ENCODE results near the gene GRAMD1B. TPM values are rescaled to one million over a fixed set of nuclear protein-coding genes. Genes with fewer than 3 reads are reported as not detected.

Gene GRAMD1B
- total RNA-seq, 4 donors from 2014 or later, result 2.2 to 4.0 (median 3.5) TPM

- H3K27me3 ChIP-seq, result peaks cover 0 to 34% (median 2%) of the 10 kb centered on the region in 4 donors
- H3K27ac ChIP-seq (replicated peaks in 1 of 4), result no peak overlapping the region
- intact Hi-C loops (cut with DNase I), result loop anchor here (5.0 kb wide), 1 partner anchor 64 kb away; no protein-coding TSS in a partner anchor
- no peak for DNase-seq (ENCODE audit: extremely low spot score)
- no peaks in the 10 kb centered on the region for H3K36me3 ChIP-seq
- peaks cover 0 to 18% (median 11%) of the 10 kb centered on the region in 4 donors for H3K4me1 ChIP-seq
- H3K4me3 ChIP-seq, result no peak overlapping the region
- no peaks in the 10 kb centered on the region for H3K9me3 ChIP-seq
- 16% methylated on average over 3 of the region's 3 CpGs for WGBS
- TF ChIP-seq POLR2A (IDR thresholded peaks at IDR 0.05; ENCODE audit: low read depth) (no peak), EP300 (IDR thresholded peaks at IDR 0.05) (no peak), POLR2AphosphoS5 (IDR thresholded peaks at IDR 0.05) (no peak), CTCF (IDR thresholded peaks at IDR 0.05) (no peak)
Observed at GRCh38 chr11:123576501-123576900, 146.4 kb downstream of the GRAMD1B start.

- DNase-seq (ENCODE audit: extremely low spot score), result no peak
- Histone ChIP-seq H3K27ac (replicated peaks in 1 of 4) (no peak overlapping the region), H3K36me3 (no peaks in the 10 kb centered on the region), H3K4me3 (no peak overlapping the region), H3K4me1 (peaks cover 0 to 18% (median 11%) of the 10 kb centered on the region in 4 donors), H3K9me3 (no peaks in the 10 kb centered on the region), H3K27me3 (peaks cover 0 to 36% (median 2%) of the 10 kb centered on the region in 4 donors)
- intact Hi-C loops (cut with DNase I), result loop anchor here (5.0 kb wide), 1 partner anchor 65 kb away; no protein-coding TSS in a partner anchor
- 54% methylated on average over 36 of the region's 37 CpGs for WGBS
- TF ChIP-seq CTCF (IDR thresholded peaks at IDR 0.05) (peak; percentile 78 to 93 (median 86)), POLR2AphosphoS5 (IDR thresholded peaks at IDR 0.05) (no peak), EP300 (IDR thresholded peaks at IDR 0.05) (no peak), POLR2A (IDR thresholded peaks at IDR 0.05; ENCODE audit: low read depth) (no peak)
Observed at GRCh38 chr11:123577081-123577598, 147.1 kb downstream of the GRAMD1B start.

GRCh38 chr11:123578778-123579481 lies 148.9 kb downstream of the GRAMD1B start:
- 91% methylated on average over 15 of the region's 15 CpGs for WGBS
- Histone ChIP-seq H3K27ac (replicated peaks in 1 of 4) (no peak overlapping the region), H3K27me3 (peaks cover 0 to 35% (median 2%) of the 10 kb centered on the region in 4 donors), H3K4me3 (no peak overlapping the region), H3K4me1 (peaks cover 0 to 18% (median 11%) of the 10 kb centered on the region in 4 donors), H3K9me3 (no peaks in the 10 kb centered on the region), H3K36me3 (no peaks in the 10 kb centered on the region)
- TF ChIP-seq CTCF (IDR thresholded peaks at IDR 0.05), result no peak
- TF ChIP-seq EP300 (IDR thresholded peaks at IDR 0.05), result no peak
- no peak for TF ChIP-seq POLR2A (IDR thresholded peaks at IDR 0.05; ENCODE audit: low read depth)
- TF ChIP-seq POLR2AphosphoS5 (IDR thresholded peaks at IDR 0.05), result no peak
- DNase-seq (ENCODE audit: extremely low spot score), result no peak
- intact Hi-C loops (cut with DNase I), result loop anchor here (5.0 kb wide), 1 partner anchor 67 kb away; no protein-coding TSS in a partner anchor

GRCh38 chr11:123579482-123579812 lies 149.4 kb downstream of the GRAMD1B start:
- H3K36me3 ChIP-seq, result no peaks in the 10 kb centered on the region
- no peak for DNase-seq (ENCODE audit: extremely low spot score)
- no peak overlapping the region for H3K27ac ChIP-seq (replicated peaks in 1 of 4)
- H3K4me1 ChIP-seq, result peaks cover 0 to 18% (median 11%) of the 10 kb centered on the region in 4 donors
- no peak overlapping the region for H3K4me3 ChIP-seq
- no peak for TF ChIP-seq POLR2A (IDR thresholded peaks at IDR 0.05; ENCODE audit: low read depth)
- TF ChIP-seq EP300 (IDR thresholded peaks at IDR 0.05), result no peak
- no peak for TF ChIP-seq CTCF (IDR thresholded peaks at IDR 0.05)
- no peak for TF ChIP-seq POLR2AphosphoS5 (IDR thresholded peaks at IDR 0.05)
- intact Hi-C loops (cut with DNase I), result loop anchor here (5.0 kb wide), 1 partner anchor 67 kb away; no protein-coding TSS in a partner anchor
- peaks cover 0 to 35% (median 2%) of the 10 kb centered on the region in 4 donors for H3K27me3 ChIP-seq
- 93% methylated on average over 5 of the region's 5 CpGs for WGBS
- no peaks in the 10 kb centered on the region for H3K9me3 ChIP-seq
